GM23248 (cell line): Measurements from ENCODE around the gene KY.

Experiments
- EZH2 ChIP-seq: fragments of 200-600 bp; sonication (generic); IDR thresholded peaks from 2 replicates; pipeline ENCODE4 v1.6.1; 2018; ENCODE audit warnings: antibody characterized with exemption, mild to moderate bottlenecking; ENCODE audit not compliant: insufficient read depth, poor library complexity, severe bottlenecking
- EZH2phosphoT487 ChIP-seq: fragments of 200-600 bp; sonication (generic); IDR thresholded peaks from 2 replicates; pipeline ENCODE4 v1.6.1; 2018; ENCODE audit warnings: antibody characterized with exemption, moderate library complexity, mild to moderate bottlenecking, low read depth; ENCODE audit not compliant: insufficient read depth

DNA sequence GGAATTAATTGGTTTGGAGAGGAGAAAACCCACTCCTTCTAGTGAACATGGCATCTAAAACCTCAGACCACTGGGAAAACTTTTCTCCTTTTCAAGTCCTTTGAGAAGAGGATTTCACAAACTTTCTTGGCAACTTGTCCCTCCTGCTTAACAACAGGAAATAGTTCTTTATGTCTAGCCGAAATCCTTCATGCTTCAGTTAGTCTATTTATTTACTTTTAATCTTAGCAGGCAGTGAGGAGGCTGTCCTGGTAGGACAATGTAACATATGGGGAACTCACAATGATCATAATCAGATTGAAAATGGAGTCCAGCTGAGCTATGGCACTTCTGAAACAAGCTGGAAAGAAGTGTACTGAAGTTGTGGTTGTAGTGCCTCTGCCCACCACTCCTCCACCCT lies 50.6 kb downstream of the KY start:
- no peak for TF ChIP-seq EZH2
- no peak for TF ChIP-seq EZH2phosphoT487
